Measurements from ENCODE around the gene ETFBKMT.

The ETFBKMT gene

GRCh38 chr12:31631809-31632208, 27.7 kb upstream of the ETFBKMT start:
- no peaks in the 10 kb centered on the region for H4K20me1 ChIP-seq (ENCODE audit: control insufficient read depth, insufficient read depth, low read depth, low read length)
- no peak for TF ChIP-seq EZH2phosphoT487 (IDR thresholded peaks at IDR 0.05; ENCODE audit: borderline replicate concordance, low read length)
- no peaks in the 10 kb centered on the region for H3K9me2 ChIP-seq (replicated peaks; ENCODE audit: control insufficient read depth, low read length)
- no peaks in the 10 kb centered on the region for H3K9me3 ChIP-seq (ENCODE audit: control insufficient read depth, insufficient read depth, low read length)
- H3K27me3 ChIP-seq (ENCODE audit: control insufficient read depth, low read length): no peaks in the 10 kb centered on the region
- peaks cover 60% of the 10 kb centered on the region for H3K4me1 ChIP-seq (ENCODE audit: control insufficient read depth, low read length)
- no peaks in the 10 kb centered on the region for H3K79me2 ChIP-seq (ENCODE audit: control insufficient read depth, low read length)
- H3F3A ChIP-seq (ENCODE audit: control insufficient read depth, insufficient read depth): no peaks in the 10 kb centered on the region
- no peaks in the 10 kb centered on the region for H3K36me3 ChIP-seq (ENCODE audit: control insufficient read depth, low read length)
- 0 out of 2 replicates have a peak overlapping the region, but pooled peaks have one; percentile 1 for H3K4me2 ChIP-seq (ENCODE audit: low read length)
- no peak overlapping the region for H3K4me3 ChIP-seq (ENCODE audit: low read length)
- no peak overlapping the region for H3K27ac ChIP-seq (ENCODE audit: low read depth, low read length)

- no peaks in the 10 kb centered on the region for H3K9me2 ChIP-seq (replicated peaks; ENCODE audit: control insufficient read depth, low read length)
- no peak overlapping the region for H3K27ac ChIP-seq (ENCODE audit: low read depth, low read length)
- H3K4me3 ChIP-seq (ENCODE audit: low read length): no peak overlapping the region
- H3K9me3 ChIP-seq (ENCODE audit: control insufficient read depth, insufficient read depth, low read length): no peaks in the 10 kb centered on the region
- TF ChIP-seq EZH2phosphoT487 (IDR thresholded peaks at IDR 0.05; ENCODE audit: borderline replicate concordance, low read length): no peak
- TF ChIP-seq CTCF (IDR thresholded peaks at IDR 0.05; ENCODE audit: low read depth, low read length, poor library complexity, severe bottlenecking): no peak
- H4K20me1 ChIP-seq (ENCODE audit: control insufficient read depth, insufficient read depth, low read depth, low read length): no peaks in the 10 kb centered on the region
- no peaks in the 10 kb centered on the region for H3F3A ChIP-seq (ENCODE audit: control insufficient read depth, insufficient read depth)
- no peaks in the 10 kb centered on the region for H3K27me3 ChIP-seq (ENCODE audit: control insufficient read depth, low read length)
- H3K36me3 ChIP-seq (ENCODE audit: control insufficient read depth, low read length): no peaks in the 10 kb centered on the region
- H3K79me2 ChIP-seq (ENCODE audit: control insufficient read depth, low read length): no peaks in the 10 kb centered on the region
- no peak overlapping the region for H3K4me2 ChIP-seq (ENCODE audit: low read length)
- H3K4me1 ChIP-seq (ENCODE audit: control insufficient read depth, low read length): peaks cover 68% of the 10 kb centered on the region
Measured at GRCh38 chr12:31633464-31633863, 26.0 kb upstream of the ETFBKMT start.

GRCh38 chr12:31634620-31635019, 24.9 kb upstream of the ETFBKMT start:
- no peaks in the 10 kb centered on the region for H3K27me3 ChIP-seq (ENCODE audit: control insufficient read depth, low read length)
- no peaks in the 10 kb centered on the region for H3F3A ChIP-seq (ENCODE audit: control insufficient read depth, insufficient read depth)
- no peaks in the 10 kb centered on the region for H3K9me3 ChIP-seq (ENCODE audit: control insufficient read depth, insufficient read depth, low read length)
- H4K20me1 ChIP-seq (ENCODE audit: control insufficient read depth, insufficient read depth, low read depth, low read length): no peaks in the 10 kb centered on the region
- H3K27ac ChIP-seq (ENCODE audit: low read depth, low read length): no peak overlapping the region
- no peaks in the 10 kb centered on the region for H3K36me3 ChIP-seq (ENCODE audit: control insufficient read depth, low read length)
- H3K79me2 ChIP-seq (ENCODE audit: control insufficient read depth, low read length): no peaks in the 10 kb centered on the region
- H3K4me3 ChIP-seq (ENCODE audit: low read length): no peak overlapping the region
- no peak for TF ChIP-seq CTCF (IDR thresholded peaks at IDR 0.05; ENCODE audit: low read depth, low read length, poor library complexity, severe bottlenecking)
- TF ChIP-seq EZH2phosphoT487 (IDR thresholded peaks at IDR 0.05; ENCODE audit: borderline replicate concordance, low read length): no peak
- H3K4me2 ChIP-seq (ENCODE audit: low read length): no peak overlapping the region
- no peaks in the 10 kb centered on the region for H3K9me2 ChIP-seq (replicated peaks; ENCODE audit: control insufficient read depth, low read length)
- H3K4me1 ChIP-seq (ENCODE audit: control insufficient read depth, low read length): peaks cover 65% of the 10 kb centered on the region

GRCh38 chr12:31641509-31642090, 17.9 kb upstream of the ETFBKMT start:
- Histone ChIP-seq H3F3A (ENCODE audit: control insufficient read depth, insufficient read depth) (0 out of 2 replicates have a peak, but pooled peaks cover 2% of the 10 kb centered on the region), H3K27me3 (ENCODE audit: control insufficient read depth, low read length) (no peaks in the 10 kb centered on the region), H3K9me3 (ENCODE audit: control insufficient read depth, insufficient read depth, low read length) (no peaks in the 10 kb centered on the region), H3K4me1 (ENCODE audit: control insufficient read depth, low read length) (peaks cover 20% of the 10 kb centered on the region), H3K79me2 (ENCODE audit: control insufficient read depth, low read length) (no peaks in the 10 kb centered on the region), H3K36me3 (ENCODE audit: control insufficient read depth, low read length) (no peaks in the 10 kb centered on the region), H3K4me2 (ENCODE audit: low read length) (no peak overlapping the region), H3K9me2 (replicated peaks; ENCODE audit: control insufficient read depth, low read length) (no peaks in the 10 kb centered on the region), H3K4me3 (ENCODE audit: low read length) (no peak overlapping the region), H4K20me1 (ENCODE audit: control insufficient read depth, insufficient read depth, low read depth, low read length) (no peaks in the 10 kb centered on the region), H3K27ac (ENCODE audit: low read depth, low read length) (no peak overlapping the region)
- TF ChIP-seq EZH2phosphoT487 (IDR thresholded peaks at IDR 0.05; ENCODE audit: borderline replicate concordance, low read length) (no peak), CTCF (IDR thresholded peaks at IDR 0.05; ENCODE audit: low read depth, low read length, poor library complexity, severe bottlenecking) (no peak)

Data from DOHH2 (cell line).